Kidney epithelial cell (primary cell): Measurements from ENCODE around the gene PRKAR2B. TPM values are rescaled to one million over a fixed set of nuclear protein-coding genes. Genes with fewer than 3 reads are reported as not detected.

ENCODE experiments used
- DNase-seq: peaks from one replicate; pipeline ENCODE4 v3.0.0-alpha.2; 2010; ENCODE audit warnings: low read depth
- H3K27me3 ChIP-seq: 2 replicates; pipeline ENCODE4 v1.6.0; 2011; ENCODE audit warnings: low read length; ENCODE audit not compliant: control insufficient read depth, insufficient read depth
- H3K36me3 ChIP-seq: 2 replicates; pipeline ENCODE4 v1.5.1; 2011; ENCODE audit warnings: low read length; ENCODE audit not compliant: control insufficient read depth, insufficient read depth
- H3K4me3 ChIP-seq: 2 replicates; pipeline ENCODE4 v1.5.1; 2011; ENCODE audit warnings: low read depth, mild to moderate bottlenecking, control low read depth, low read length
- CTCF ChIP-seq: IDR thresholded peaks from 2 replicates; pipeline ENCODE4 v1.5.1; 2011; ENCODE audit warnings: mild to moderate bottlenecking, moderate library complexity, low read length, control low read depth, inconsistent platforms; ENCODE audit not compliant: insufficient read depth, poor library complexity, severe bottlenecking
- total RNA-seq: library from RNA; depleted of rRNA; stranded (reverse); fragments of >200 nt; gene quantifications from 2 replicates; pipeline ENCODE4 v1.2.3, GENCODE V29; 2015

PRKAR2B gene
- total RNA-seq, 1 donor from 2014 or later, result 3.7 TPM

- TF ChIP-seq CTCF, result no peak
- DNase-seq, result no peak
- Histone ChIP-seq H3K27me3 (no peaks in the 10 kb centered on the region), H3K4me3 (no peak overlapping the region), H3K36me3 (no peaks in the 10 kb centered on the region)
These were observed 12.4 kb downstream of the PRKAR2B start for GRCh38 chr7:107056728-107057473.

GRCh38 chr7:107057474-107057833, 12.9 kb downstream of the PRKAR2B start:
- Histone ChIP-seq H3K36me3 (no peaks in the 10 kb centered on the region), H3K27me3 (no peaks in the 10 kb centered on the region), H3K4me3 (no peak overlapping the region)
- TF ChIP-seq CTCF, result no peak
- no peak for DNase-seq

- no peak for TF ChIP-seq CTCF
- Histone ChIP-seq H3K36me3 (no peaks in the 10 kb centered on the region), H3K4me3 (no peak overlapping the region), H3K27me3 (no peaks in the 10 kb centered on the region)
- no peak for DNase-seq
These were observed 15.0 kb downstream of the PRKAR2B start for GRCh38 chr7:107059468-107059867.

- DNase-seq, result no peak
- no peaks in the 10 kb centered on the region for H3K36me3 ChIP-seq
- no peaks in the 10 kb centered on the region for H3K27me3 ChIP-seq
- TF ChIP-seq CTCF, result no peak
- H3K4me3 ChIP-seq, result no peak overlapping the region
These were observed 19.0 kb downstream of the PRKAR2B start for GRCh38 chr7:107063245-107064120.

GRCh38 chr7:107064255-107064654, 19.8 kb downstream of the PRKAR2B start:
- H3K36me3 ChIP-seq, result no peaks in the 10 kb centered on the region
- H3K27me3 ChIP-seq, result no peaks in the 10 kb centered on the region
- no peak for TF ChIP-seq CTCF
- DNase-seq, result no peak
- H3K4me3 ChIP-seq, result no peak overlapping the region
